WTC11 (cell line): Measurements from ENCODE around the gene SRD5A1.

Experiments used
- NFYB ChIP-seq: sonication (generic); formaldehyde crosslinking; conservative IDR thresholded peaks from 2 replicates; pipeline ENCODE4 v1.8.0; 2022; ENCODE audit warnings: low read depth, missing genetic modification reagents
- RELA ChIP-seq: sonication (generic); formaldehyde crosslinking; IDR thresholded peaks from 2 replicates; pipeline ENCODE4 v1.8.1; 2022; ENCODE audit warnings: missing genetic modification reagents, mild to moderate bottlenecking, borderline replicate concordance
- TF ChIP-seq, protein P1 (sequence below): sonication (generic); formaldehyde crosslinking; IDR thresholded peaks from 2 replicates; pipeline ENCODE4 v1.8.0; 2022; ENCODE audit warnings: mild to moderate bottlenecking, missing genetic modification reagents
- TF ChIP-seq, protein P2 (sequence below): sonication (generic); formaldehyde crosslinking; IDR thresholded peaks from 2 replicates; pipeline ENCODE4 v1.8.1; 2023; ENCODE audit warnings: mild to moderate bottlenecking, missing genetic modification reagents, moderate library complexity
- TF ChIP-seq, protein P3 (sequence below): fragments of 200-600 bp; IDR thresholded peaks from 2 replicates; pipeline ENCODE4 v1.8.0; 2022; ENCODE audit warnings: antibody characterized with exemption

DNA sequence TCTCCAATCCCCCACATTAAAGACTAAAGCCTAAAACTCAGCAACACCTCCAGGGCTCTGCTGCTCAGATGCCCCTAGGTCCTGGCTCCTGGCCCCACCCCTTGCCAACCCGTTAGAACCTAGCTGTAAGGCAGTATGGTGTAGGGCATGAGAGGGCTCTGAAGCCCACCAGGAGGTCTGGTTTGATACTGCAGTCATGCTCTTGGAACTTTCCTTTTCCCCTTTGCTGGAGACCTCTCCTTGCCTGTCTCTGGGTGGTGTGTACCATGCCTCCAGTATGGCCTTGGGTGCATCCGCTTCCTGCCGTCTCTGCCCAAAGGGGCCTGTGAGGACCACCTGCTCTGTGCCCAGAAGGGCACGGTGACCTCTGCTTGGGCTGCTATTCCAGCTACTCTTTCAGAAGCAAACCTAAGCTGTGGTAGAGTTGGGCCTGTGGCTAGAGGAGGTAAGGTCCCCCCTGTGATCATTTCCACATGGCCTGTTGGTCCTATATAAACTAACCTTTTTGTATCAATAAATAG, 83.4 kb downstream of the SRD5A1 start:
- TF ChIP-seq, protein P1, sequence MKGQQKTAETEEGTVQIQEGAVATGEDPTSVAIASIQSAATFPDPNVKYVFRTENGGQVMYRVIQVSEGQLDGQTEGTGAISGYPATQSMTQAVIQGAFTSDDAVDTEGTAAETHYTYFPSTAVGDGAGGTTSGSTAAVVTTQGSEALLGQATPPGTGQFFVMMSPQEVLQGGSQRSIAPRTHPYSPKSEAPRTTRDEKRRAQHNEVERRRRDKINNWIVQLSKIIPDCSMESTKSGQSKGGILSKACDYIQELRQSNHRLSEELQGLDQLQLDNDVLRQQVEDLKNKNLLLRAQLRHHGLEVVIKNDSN: no peak
- TF ChIP-seq, protein P2, sequence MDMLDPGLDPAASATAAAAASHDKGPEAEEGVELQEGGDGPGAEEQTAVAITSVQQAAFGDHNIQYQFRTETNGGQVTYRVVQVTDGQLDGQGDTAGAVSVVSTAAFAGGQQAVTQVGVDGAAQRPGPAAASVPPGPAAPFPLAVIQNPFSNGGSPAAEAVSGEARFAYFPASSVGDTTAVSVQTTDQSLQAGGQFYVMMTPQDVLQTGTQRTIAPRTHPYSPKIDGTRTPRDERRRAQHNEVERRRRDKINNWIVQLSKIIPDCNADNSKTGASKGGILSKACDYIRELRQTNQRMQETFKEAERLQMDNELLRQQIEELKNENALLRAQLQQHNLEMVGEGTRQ (CRISPR knock-in tag): no peak
- TF ChIP-seq, protein P3, sequence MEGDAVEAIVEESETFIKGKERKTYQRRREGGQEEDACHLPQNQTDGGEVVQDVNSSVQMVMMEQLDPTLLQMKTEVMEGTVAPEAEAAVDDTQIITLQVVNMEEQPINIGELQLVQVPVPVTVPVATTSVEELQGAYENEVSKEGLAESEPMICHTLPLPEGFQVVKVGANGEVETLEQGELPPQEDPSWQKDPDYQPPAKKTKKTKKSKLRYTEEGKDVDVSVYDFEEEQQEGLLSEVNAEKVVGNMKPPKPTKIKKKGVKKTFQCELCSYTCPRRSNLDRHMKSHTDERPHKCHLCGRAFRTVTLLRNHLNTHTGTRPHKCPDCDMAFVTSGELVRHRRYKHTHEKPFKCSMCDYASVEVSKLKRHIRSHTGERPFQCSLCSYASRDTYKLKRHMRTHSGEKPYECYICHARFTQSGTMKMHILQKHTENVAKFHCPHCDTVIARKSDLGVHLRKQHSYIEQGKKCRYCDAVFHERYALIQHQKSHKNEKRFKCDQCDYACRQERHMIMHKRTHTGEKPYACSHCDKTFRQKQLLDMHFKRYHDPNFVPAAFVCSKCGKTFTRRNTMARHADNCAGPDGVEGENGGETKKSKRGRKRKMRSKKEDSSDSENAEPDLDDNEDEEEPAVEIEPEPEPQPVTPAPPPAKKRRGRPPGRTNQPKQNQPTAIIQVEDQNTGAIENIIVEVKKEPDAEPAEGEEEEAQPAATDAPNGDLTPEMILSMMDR: no peak
- TF ChIP-seq RELA (CRISPR knock-in tag) (no peak), NFYB (CRISPR knock-in tag) (no peak)
